Activated CD8-positive, alpha-beta T cell treated with anti-CD3 and anti-CD28 coated beads for 36 hours (primary cell): Measurements from ENCODE around the gene RNF217. TPM values are rescaled to one million over a fixed set of nuclear protein-coding genes. Genes with fewer than 3 reads are reported as not detected.

Experiments
- ATAC-seq: fragments of 200-7000 bp; cut with Tn5 transposase; one replicate; pipeline ENCODE4 v1.10.0; 2021; ENCODE audit warnings: mild to moderate bottlenecking, moderate library complexity
- CTCF ChIA-PET: fragments of 350-600 bp; sonication (Branson Sonifier 250); formaldehyde crosslinking; loops from one replicate; lab custom pipeline; 2021; ENCODE audit warnings: antibody characterized with exemption; lab: Charles Lee
- POLR2A ChIA-PET: fragments of 350-600 bp; sonication (Branson Sonifier 250); formaldehyde crosslinking; loops from one replicate; lab custom pipeline; 2021; ENCODE audit warnings: antibody characterized with exemption; lab: Charles Lee
- DNase-seq: peaks from one replicate; pipeline ENCODE4 v3.0.0-alpha.2; 2020
- H3K27ac Mint-ChIP-seq: one replicate; pipeline ENCODE4 v1.8.0; 2021; ENCODE audit warnings: mild to moderate bottlenecking, mixed read lengths
- H3K27me3 Mint-ChIP-seq: one replicate; pipeline ENCODE4 v1.8.0; 2021; ENCODE audit warnings: mixed read lengths
- H3K36me3 Mint-ChIP-seq: one replicate; pipeline ENCODE4 v1.8.0; 2021; ENCODE audit warnings: low read depth, mixed read lengths
- H3K4me1 Mint-ChIP-seq: one replicate; pipeline ENCODE4 v1.8.0; 2021; ENCODE audit warnings: low read depth, mixed read lengths
- H3K4me3 Mint-ChIP-seq: one replicate; pipeline ENCODE4 v1.8.0; 2021; ENCODE audit warnings: mild to moderate bottlenecking, moderate library complexity, mixed read lengths
- H3K9me3 Mint-ChIP-seq: one replicate; pipeline ENCODE4 v1.8.0; 2021; ENCODE audit warnings: mixed read lengths
- intact Hi-C: fragments of 100-400 bp; cut with micrococcal nuclease; formaldehyde crosslinking; loops from one replicate; pipeline ENCODE4 v1.10.0; 2022
- total RNA-seq, 2 experiments: library from RNA; stranded (reverse); gene quantifications; one replicate each; pipeline ENCODE4 v1.2.3, GENCODE V29; 2021
- TF ChIP-seq, protein P1 (sequence below): fragments of 200-600 bp; IDR thresholded peaks from one replicate; pipeline ENCODE4 v1.8.0; 2022; ENCODE audit warnings: antibody characterized with exemption, mild to moderate bottlenecking

Gene RNF217
- total RNA-seq, 2 experiments from 2014 or later = 0.07 to 0.09 TPM

DNA sequence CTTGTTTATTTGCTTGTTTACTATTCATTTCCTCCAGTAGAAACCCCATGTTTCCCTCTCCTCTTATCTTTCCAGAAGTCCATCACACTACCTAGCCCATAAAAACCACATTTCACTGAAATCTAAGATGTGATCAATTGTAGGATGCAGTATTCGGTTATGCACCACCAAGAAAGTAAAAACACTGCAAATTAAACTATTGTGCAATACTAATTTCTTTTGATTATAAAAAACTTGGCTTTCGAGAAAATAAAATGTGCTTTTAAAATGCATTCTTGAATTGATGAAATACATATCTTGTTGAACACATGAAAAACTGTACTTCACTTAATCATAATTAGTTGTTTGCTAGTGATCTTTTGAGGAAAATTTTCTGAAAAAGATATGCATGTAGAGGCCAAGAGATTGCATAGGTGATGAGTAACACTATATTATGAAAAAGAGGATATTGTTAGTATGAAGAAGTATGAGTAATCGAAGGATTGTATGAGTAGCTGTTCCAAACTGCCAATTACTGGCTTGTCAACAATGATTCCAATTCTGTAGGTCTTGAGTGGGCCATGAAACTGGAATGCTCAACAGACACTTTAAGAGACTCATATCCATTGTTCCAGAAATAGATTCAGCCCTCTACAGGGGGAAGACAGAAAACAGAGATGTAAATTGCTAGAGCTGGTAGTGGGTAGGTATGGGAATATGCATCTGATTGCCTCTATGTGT, 79.7 kb downstream of the RNF217 start:
- Mint-ChIP-seq H3K4me3 (no peak overlapping the region), H3K9me3 (no peaks in the 10 kb centered on the region), H3K4me1 (no peaks in the 10 kb centered on the region), H3K36me3 (no peaks in the 10 kb centered on the region), H3K27me3 (peaks cover 3% of the 10 kb centered on the region), H3K27ac (no peak overlapping the region)
- ChIA-PET CTCF (no interaction called here), POLR2A (no interaction called here)
- TF ChIP-seq, protein P1, sequence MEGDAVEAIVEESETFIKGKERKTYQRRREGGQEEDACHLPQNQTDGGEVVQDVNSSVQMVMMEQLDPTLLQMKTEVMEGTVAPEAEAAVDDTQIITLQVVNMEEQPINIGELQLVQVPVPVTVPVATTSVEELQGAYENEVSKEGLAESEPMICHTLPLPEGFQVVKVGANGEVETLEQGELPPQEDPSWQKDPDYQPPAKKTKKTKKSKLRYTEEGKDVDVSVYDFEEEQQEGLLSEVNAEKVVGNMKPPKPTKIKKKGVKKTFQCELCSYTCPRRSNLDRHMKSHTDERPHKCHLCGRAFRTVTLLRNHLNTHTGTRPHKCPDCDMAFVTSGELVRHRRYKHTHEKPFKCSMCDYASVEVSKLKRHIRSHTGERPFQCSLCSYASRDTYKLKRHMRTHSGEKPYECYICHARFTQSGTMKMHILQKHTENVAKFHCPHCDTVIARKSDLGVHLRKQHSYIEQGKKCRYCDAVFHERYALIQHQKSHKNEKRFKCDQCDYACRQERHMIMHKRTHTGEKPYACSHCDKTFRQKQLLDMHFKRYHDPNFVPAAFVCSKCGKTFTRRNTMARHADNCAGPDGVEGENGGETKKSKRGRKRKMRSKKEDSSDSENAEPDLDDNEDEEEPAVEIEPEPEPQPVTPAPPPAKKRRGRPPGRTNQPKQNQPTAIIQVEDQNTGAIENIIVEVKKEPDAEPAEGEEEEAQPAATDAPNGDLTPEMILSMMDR = no peak
- DNase-seq (no peak), ATAC-seq (no peak)
- intact Hi-C loops = no loop called here

- POLR2A ChIA-PET = no interaction called here
- H3K27me3 Mint-ChIP-seq = peaks cover 3% of the 10 kb centered on the region
- no peak overlapping the region for H3K27ac Mint-ChIP-seq
- TF ChIP-seq, protein P1 = no peak
- ATAC-seq (no peak), DNase-seq (no peak)
- no peak overlapping the region for H3K4me3 Mint-ChIP-seq
- intact Hi-C loops = no loop called here
- no peaks in the 10 kb centered on the region for H3K36me3 Mint-ChIP-seq
- H3K4me1 Mint-ChIP-seq = no peaks in the 10 kb centered on the region
- CTCF ChIA-PET = no interaction called here
- H3K9me3 Mint-ChIP-seq = no peaks in the 10 kb centered on the region
These were observed 81.8 kb downstream of the RNF217 start for GRCh38 chr6:125044066-125044465.

GRCh38 chr6:125044667-125045066, 82.4 kb downstream of the RNF217 start:
- ATAC-seq (no peak), DNase-seq (no peak)
- H3K4me3 Mint-ChIP-seq = no peak overlapping the region
- no peaks in the 10 kb centered on the region for H3K4me1 Mint-ChIP-seq
- intact Hi-C loops = no loop called here
- H3K36me3 Mint-ChIP-seq = no peaks in the 10 kb centered on the region
- CTCF ChIA-PET = no interaction called here
- TF ChIP-seq, protein P1 = no peak
- POLR2A ChIA-PET = no interaction called here
- H3K27me3 Mint-ChIP-seq = peaks cover 1% of the 10 kb centered on the region
- H3K27ac Mint-ChIP-seq = no peak overlapping the region
- no peaks in the 10 kb centered on the region for H3K9me3 Mint-ChIP-seq

DNA sequence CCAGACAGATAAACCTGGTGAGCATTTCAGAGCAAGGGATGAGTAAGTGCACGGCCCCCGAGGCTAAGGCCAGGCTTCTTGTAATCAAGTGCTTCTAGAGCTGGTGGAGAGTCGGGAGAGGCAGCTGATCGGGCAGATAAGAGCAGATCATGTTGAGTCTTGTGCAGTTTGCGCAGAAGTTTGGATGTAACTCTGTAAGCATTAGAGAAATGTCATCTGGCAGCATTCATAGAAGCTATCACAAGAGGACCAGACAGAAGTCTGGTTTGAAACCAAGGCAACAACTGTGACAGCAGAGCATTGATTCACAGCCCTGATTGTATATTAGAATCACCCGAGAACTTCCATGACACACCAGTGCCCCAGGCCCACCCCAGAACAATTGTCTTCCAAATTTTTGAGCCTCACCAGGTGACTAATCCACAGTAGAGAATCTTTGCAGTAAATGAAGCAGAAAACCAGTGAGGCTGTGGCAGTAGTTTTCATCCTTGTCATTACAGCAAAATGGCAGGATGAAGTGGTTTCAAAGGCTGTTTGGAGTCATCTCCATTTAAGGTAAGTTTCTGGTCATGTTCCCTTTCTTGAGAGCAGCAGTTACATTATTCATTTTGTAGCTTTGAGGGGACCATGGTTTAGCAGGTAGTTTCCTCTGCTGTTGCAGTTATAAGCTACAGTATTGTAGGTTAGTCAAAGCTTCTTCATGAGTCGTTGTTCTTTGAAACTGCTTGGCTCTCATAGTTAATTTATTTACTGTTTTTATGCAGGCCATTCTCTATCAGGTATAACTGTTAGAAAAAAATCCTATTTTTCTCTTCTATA, 84.1 kb downstream of the RNF217 start:
- H3K9me3 Mint-ChIP-seq = no peaks in the 10 kb centered on the region
- POLR2A ChIA-PET = interaction anchor here (0.6 kb wide), 1 partner anchor 268 kb away, joined by 3 read pairs; no protein-coding TSS in a partner anchor
- no peak overlapping the region for H3K4me3 Mint-ChIP-seq
- no peak overlapping the region for H3K27ac Mint-ChIP-seq
- ATAC-seq (no peak), DNase-seq (no peak)
- intact Hi-C loops = no loop called here
- H3K36me3 Mint-ChIP-seq = no peaks in the 10 kb centered on the region
- H3K4me1 Mint-ChIP-seq = no peaks in the 10 kb centered on the region
- TF ChIP-seq, protein P1 = no peak
- CTCF ChIA-PET = no interaction called here
- peaks cover 1% of the 10 kb centered on the region for H3K27me3 Mint-ChIP-seq

GRCh38 chr6:125048274-125048673, 86.0 kb downstream of the RNF217 start:
- no peaks in the 10 kb centered on the region for H3K9me3 Mint-ChIP-seq
- no peak for ATAC-seq
- peaks cover 1% of the 10 kb centered on the region for H3K27me3 Mint-ChIP-seq
- TF ChIP-seq, protein P1 = no peak
- H3K36me3 Mint-ChIP-seq = no peaks in the 10 kb centered on the region
- no peak overlapping the region for H3K27ac Mint-ChIP-seq
- H3K4me1 Mint-ChIP-seq = no peaks in the 10 kb centered on the region
- intact Hi-C loops = no loop called here
- POLR2A ChIA-PET = no interaction called here
- no peak overlapping the region for H3K4me3 Mint-ChIP-seq
- DNase-seq = no peak
- CTCF ChIA-PET = no interaction called here
